Neural progenitor cell (in vitro differentiated cells): ENCODE measurements around the gene CHD8. TPM values are rescaled to one million over a fixed set of nuclear protein-coding genes. Genes with fewer than 3 reads are reported as not detected.

Source experiments
- DNase-seq: peaks from one replicate; pipeline ENCODE4 v3.0.0-alpha.2; 2016; ENCODE audit warnings: low spot score
- H2AFZ ChIP-seq: fragments of 200-600 bp; sonication (generic); replicated peaks from 2 replicates; pipeline ENCODE4 v1.6.1; 2016; ENCODE audit warnings: antibody characterized with exemption
- H3F3A ChIP-seq: fragments of 200-600 bp; sonication (generic); 2 replicates; pipeline ENCODE4 v1.6.1; 2016; ENCODE audit warnings: antibody characterized with exemption, low read depth
- H3K27ac ChIP-seq: fragments of 200-600 bp; sonication (generic); 2 replicates; pipeline ENCODE4 v1.5.1; 2016; ENCODE audit warnings: mild to moderate bottlenecking
- H3K27me3 ChIP-seq: fragments of 200-600 bp; sonication (generic); 2 replicates; pipeline ENCODE4 v1.6.1; 2016; ENCODE audit warnings: mild to moderate bottlenecking, moderate library complexity
- H3K36me3 ChIP-seq: fragments of 200-600 bp; sonication (generic); 2 replicates; pipeline ENCODE4 v1.5.1; 2016
- H3K4me1 ChIP-seq: fragments of 200-600 bp; sonication (generic); 2 replicates; pipeline ENCODE4 v1.6.1; 2016; ENCODE audit warnings: mixed run types
- H3K4me2 ChIP-seq: fragments of 200-600 bp; sonication (generic); 2 replicates; pipeline ENCODE4 v1.6.1; 2016
- H3K4me3 ChIP-seq: fragments of 200-600 bp; sonication (generic); 2 replicates; pipeline ENCODE4 v1.5.1; 2016
- H3K79me2 ChIP-seq: fragments of 200-600 bp; sonication (generic); 2 replicates; pipeline ENCODE4 v1.6.1; 2016; ENCODE audit warnings: low read depth
- H3K9ac ChIP-seq: fragments of 200-600 bp; sonication (generic); 2 replicates; pipeline ENCODE4 v1.6.1; 2016
- H3K9me3 ChIP-seq: fragments of 200-600 bp; sonication (generic); 2 replicates; pipeline ENCODE4 v1.5.1; 2016; ENCODE audit warnings: low read depth
- H4K20me1 ChIP-seq: fragments of 200-600 bp; sonication (generic); 2 replicates; pipeline ENCODE4 v1.6.1; 2016; ENCODE audit warnings: low read depth
- H3K27ac Mint-ChIP-seq: 3 replicates; pipeline ENCODE4 v1.8.0; 2021; ENCODE audit warnings: mixed read lengths
- H3K27me3 Mint-ChIP-seq: 2 replicates; pipeline ENCODE4 v1.8.0; 2022; ENCODE audit warnings: low read depth, mild to moderate bottlenecking, inconsistent platforms, moderate library complexity, mixed read lengths; ENCODE audit not compliant: insufficient read depth
- H3K36me3 Mint-ChIP-seq: 3 replicates; pipeline ENCODE4 v1.8.0; 2021; ENCODE audit warnings: mixed read lengths
- H3K4me1 Mint-ChIP-seq: 3 replicates; pipeline ENCODE4 v1.8.0; 2021; ENCODE audit warnings: mixed read lengths
- H3K4me3 Mint-ChIP-seq: 3 replicates; pipeline ENCODE4 v1.8.0; 2021; ENCODE audit warnings: mild to moderate bottlenecking, moderate library complexity, mixed read lengths
- H3K9me3 Mint-ChIP-seq: 3 replicates; pipeline ENCODE4 v1.8.0; 2020; ENCODE audit warnings: mixed read lengths
- CTCF ChIP-seq: fragments of 200-600 bp; sonication (generic); IDR thresholded peaks from 2 replicates; pipeline ENCODE4 v1.5.1; 2017; ENCODE audit warnings: antibody characterized with exemption, mild to moderate bottlenecking
- EZH2 ChIP-seq: fragments of 200-600 bp; sonication (generic); IDR thresholded peaks from 2 replicates; pipeline ENCODE4 v1.6.1; 2017; ENCODE audit warnings: antibody characterized with exemption, mild to moderate bottlenecking, moderate library complexity
- EZH2phosphoT487 ChIP-seq: fragments of 200-600 bp; sonication (generic); IDR thresholded peaks from 2 replicates; pipeline ENCODE4 v1.6.1; 2017; ENCODE audit warnings: antibody characterized with exemption
- total RNA-seq: library from RNA; depleted of rRNA; stranded (reverse); fragments of >200 nt; gene quantifications from 2 replicates; pipeline ENCODE4 v1.2.3, GENCODE V29; 2015; ENCODE audit warnings: low replicate concordance

CHD8 gene
- total RNA-seq, 1 donor from 2014 or later = 72.5 TPM

GRCh38 chr14:21494902-21495762 lies 39.2 kb upstream of the CHD8 start:
- DNase-seq = no peak
- TF ChIP-seq EZH2phosphoT487 (no peak), EZH2 (no peak), CTCF (no peak)

GRCh38 chr14:21486640-21487087 lies 30.7 kb upstream of the CHD8 start:
- Histone ChIP-seq H3K79me2 (peaks cover 16% of the 10 kb centered on the region), H3K27me3 (no peaks in the 10 kb centered on the region), H2AFZ (no peak overlapping the region), H3K9me3 (no peaks in the 10 kb centered on the region), H3K27ac (no peak overlapping the region), H3K36me3 (peaks cover 10% of the 10 kb centered on the region), H3K9ac (no peak overlapping the region), H3F3A (peaks cover 11% of the 10 kb centered on the region), H3K4me1 (no peaks in the 10 kb centered on the region), H3K4me3 (no peak overlapping the region), H4K20me1 (peaks cover 6% of the 10 kb centered on the region), H3K4me2 (no peak overlapping the region)
- Mint-ChIP-seq H3K9me3 (no peaks in the 10 kb centered on the region), H3K27me3 (peaks cover 2% of the 10 kb centered on the region), H3K27ac (no peak overlapping the region), H3K4me1 (no peaks in the 10 kb centered on the region), H3K36me3 (peaks cover 13% of the 10 kb centered on the region), H3K4me3 (no peak overlapping the region)
- DNase-seq = no peak
- TF ChIP-seq EZH2 = no peak
- TF ChIP-seq EZH2phosphoT487 = no peak
- no peak for TF ChIP-seq CTCF

More at GRCh38 chr14:21494902-21495762, 39.2 kb upstream of the CHD8 start:
- Histone ChIP-seq H2AFZ (no peak overlapping the region), H3K9ac (no peak overlapping the region), H3K9me3 (no peaks in the 10 kb centered on the region), H3K4me1 (peaks cover 6% of the 10 kb centered on the region), H3K4me3 (no peak overlapping the region), H4K20me1 (no peaks in the 10 kb centered on the region), H3K79me2 (no peaks in the 10 kb centered on the region), H3K36me3 (peaks cover 18% of the 10 kb centered on the region), H3K27ac (no peak overlapping the region), H3K4me2 (no peak overlapping the region), H3F3A (peaks cover 36% of the 10 kb centered on the region), H3K27me3 (no peaks in the 10 kb centered on the region)
- H3K27me3 Mint-ChIP-seq = peaks cover 3% of the 10 kb centered on the region
- no peaks in the 10 kb centered on the region for H3K9me3 Mint-ChIP-seq
- H3K4me3 Mint-ChIP-seq = no peak overlapping the region
- H3K4me1 Mint-ChIP-seq = peaks cover 8% of the 10 kb centered on the region
- peaks cover 47% of the 10 kb centered on the region for H3K36me3 Mint-ChIP-seq
- no peak overlapping the region for H3K27ac Mint-ChIP-seq

- Mint-ChIP-seq H3K4me3 (peak within 1 kb of the TSS; percentile 99), H3K4me1 (peaks cover 22% of the 10 kb centered on the region), H3K27ac (peak within 1 kb of the TSS; percentile 95), H3K27me3 (no peaks in the 10 kb centered on the region), H3K9me3 (no peaks in the 10 kb centered on the region), H3K36me3 (peaks cover 11% of the 10 kb centered on the region)
- TF ChIP-seq CTCF (peak; percentile 98), EZH2phosphoT487 (no peak), EZH2 (no peak)
- Histone ChIP-seq H3K27ac (peak within 1 kb of the TSS; percentile 48), H2AFZ (peak within 1 kb of the TSS; percentile 85), H3K79me2 (peaks cover 65% of the 10 kb centered on the region), H3K4me1 (peaks cover 4% of the 10 kb centered on the region), H3F3A (peaks cover 15% of the 10 kb centered on the region), H3K27me3 (no peaks in the 10 kb centered on the region), H3K9me3 (no peaks in the 10 kb centered on the region), H4K20me1 (no peaks in the 10 kb centered on the region), H3K9ac (peak within 1 kb of the TSS; percentile 87), H3K36me3 (peaks cover 6% of the 10 kb centered on the region), H3K4me2 (peak within 1 kb of the TSS; percentile 97), H3K4me3 (peak within 1 kb of the TSS; percentile 93)
- peak; percentile 98 for DNase-seq
Measured at GRCh38 chr14:21476925-21477681, 21.2 kb upstream of the CHD8 start, which contains the start of the genes RAB2B and TOX4. RAB2B (minus strand) TSS chr14:21476959; CDS start chr14:21476872, 87 bp downstream. TOX4 (plus strand) TSS chr14:21477195; CDS start chr14:21477279, 84 bp downstream.
